Gastrocnemius medialis (tissue), 4 donors: ENCODE measurements around the gene FRRS1L. TPM values are rescaled to one million over a fixed set of nuclear protein-coding genes. Genes with fewer than 3 reads are reported as not detected.
A peak's percentile ranks its signal among the peaks of the same experiment; 100 is the strongest.

ENCODE experiments used
- ATAC-seq, 2 donors: fragments of 150-250 bp; one replicate each; pipeline ENCODE4 v1.9.1; 2016
- DNase-seq, 2 donors: peaks; one replicate each; pipeline ENCODE4 v3.0.0-alpha.2; 2019
- H3K27ac ChIP-seq, 4 donors: fragments of 200-600 bp; sonication (generic); 1 replicate in 1 of 4; 2 replicates in 3 of 4; pipeline ENCODE4 v1.5.1; 2016 to 2018; ENCODE audit warnings: mild to moderate bottlenecking in 2 of 4, moderate library complexity in 1 of 4
- H3K27me3 ChIP-seq, 3 donors: fragments of 200-600 bp; sonication (generic) in 2 of 3; 1 replicate in 1 of 3; 2 replicates in 2 of 3; pipeline versions ENCODE4 v1.5.1 to v1.6.0; 2016 to 2019; ENCODE audit warnings: mild to moderate bottlenecking in 1 of 3, moderate library complexity in 1 of 3
- H3K36me3 ChIP-seq, 2 donors: fragments of 200-600 bp; sonication (generic) in 1 of 2; one replicate each; pipeline ENCODE4 v1.5.1; 2017 to 2018
- H3K4me1 ChIP-seq, 2 donors: fragments of 200-600 bp; sonication (generic) in 1 of 2; one replicate each; pipeline ENCODE4 v1.5.1; 2016 to 2017; ENCODE audit warnings: mild to moderate bottlenecking in 2 of 2
- H3K4me3 ChIP-seq, 4 donors: fragments of 200-600 bp; sonication (generic) in 3 of 4; 1 replicate in 1 of 4; 2 replicates in 3 of 4; pipeline ENCODE4 v1.5.1; 2016 to 2019; ENCODE audit warnings: mild to moderate bottlenecking in 2 of 4
- H3K9me3 ChIP-seq, 3 donors: fragments of 200-600 bp; sonication (generic) in 2 of 3; 1 replicate in 1 of 3; 2 replicates in 2 of 3; pipeline ENCODE4 v1.5.1; 2016 to 2019
- CTCF ChIP-seq, 5 experiments: fragments of 450-650 bp in 3 of 5; fragments of 200-600 bp in 2 of 5; sonication (generic) in 2 of 5; IDR thresholded peaks in 4 of 5; conservative IDR thresholded peaks in 1 of 5; 1 replicate in 4 of 5; 2 replicates in 1 of 5; pipeline ENCODE4 v1.5.1; 2016 to 2019; ENCODE audit warnings: antibody characterized with exemption in 5 of 5, mild to moderate bottlenecking in 3 of 5, moderate library complexity in 3 of 5
- POLR2A ChIP-seq, 2 donors: fragments of 450-650 bp; IDR thresholded peaks; one replicate each; pipeline ENCODE4 v1.6.1; 2017; ENCODE audit warnings: antibody characterized with exemption in 2 of 2, mild to moderate bottlenecking in 2 of 2, moderate library complexity in 2 of 2
- in situ Hi-C, 4 donors: fragments of 200-750 bp; cut with MboI; loops; one replicate each; pipeline versions ENCODE4 v1.15.0 to v1.8.0; 2017; ENCODE audit warnings: low sequenced_read_pairs in 4 of 4
- intact Hi-C: fragments of 100-400 bp; cut with DNase I; formaldehyde crosslinking; loops from one replicate; pipeline ENCODE4 v1.15.1; 2023; ENCODE audit warnings: low total_unique reads
- total RNA-seq, 4 donors: library from RNA; depleted of rRNA; stranded (reverse); fragments of >200 nt; gene quantifications; one replicate each; pipeline versions ENCODE4 v1.1.0 to v1.2.3, GENCODE V29; 2016

The FRRS1L gene
- total RNA-seq, 4 donors from 2014 or later = 0.02 TPM; not detected in 3

DNA sequence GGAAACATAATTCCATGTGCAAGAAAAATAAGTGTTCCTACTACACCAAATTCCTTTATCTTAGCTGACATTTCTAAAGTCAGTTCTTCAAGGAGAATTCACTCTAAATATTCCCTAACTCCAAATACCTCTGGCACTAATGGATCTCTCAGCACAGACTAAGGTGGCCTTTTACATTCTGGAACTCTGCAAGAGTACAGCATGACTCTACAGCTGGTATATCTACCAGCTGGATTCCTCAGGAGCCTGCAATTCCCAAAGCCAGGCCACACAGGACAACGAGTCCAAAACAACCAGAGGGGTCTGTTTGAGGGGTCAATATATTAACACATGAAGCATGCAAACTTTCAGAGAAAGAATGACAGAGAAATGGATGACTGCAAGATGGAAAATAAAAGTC lies 74.5 kb downstream of the FRRS1L start:
- Histone ChIP-seq H3K9me3 (no peaks in the 10 kb centered on the region), H3K4me3 (no peak overlapping the region), H3K4me1 (peaks cover 44 to 51% of the 10 kb centered on the region in 2 donors), H3K27me3 (no peaks in the 10 kb centered on the region), H3K27ac (peak overlapping the region in 1 of 4 donors; percentile 1), H3K36me3 (peaks cover 0 to 28% of the 10 kb centered on the region in 2 donors)
- no peak for TF ChIP-seq POLR2A (IDR thresholded peaks at IDR 0.05)
- no peak for TF ChIP-seq CTCF (IDR thresholded peaks at IDR 0.05 in 4 of 5, conservative IDR thresholded peaks at IDR 0.05 in 1 of 5)
- DNase-seq (no peak), ATAC-seq (no peak)
- in situ Hi-C loops = no loop called here
- intact Hi-C loops = loop anchor here (10.0 kb wide), 1 partner anchor 222 kb away; no protein-coding TSS in a partner anchor

GRCh38 chr9:109092051-109092580 lies 74.9 kb downstream of the FRRS1L start:
- Histone ChIP-seq H3K27me3 (no peaks in the 10 kb centered on the region), H3K4me1 (peaks cover 40 to 46% of the 10 kb centered on the region in 2 donors), H3K4me3 (no peak overlapping the region), H3K9me3 (no peaks in the 10 kb centered on the region), H3K36me3 (peaks cover 0 to 28% of the 10 kb centered on the region in 2 donors), H3K27ac (peak overlapping the region in 1 of 4 donors; percentile 1)
- in situ Hi-C loops = no loop called here
- intact Hi-C loops = loop anchor here (10.0 kb wide), 1 partner anchor 223 kb away; no protein-coding TSS in a partner anchor
- no peak for DNase-seq
- no peak for ATAC-seq
- TF ChIP-seq POLR2A (IDR thresholded peaks at IDR 0.05) (no peak), CTCF (IDR thresholded peaks at IDR 0.05 in 4 of 5, conservative IDR thresholded peaks at IDR 0.05 in 1 of 5) (no peak)

DNA sequence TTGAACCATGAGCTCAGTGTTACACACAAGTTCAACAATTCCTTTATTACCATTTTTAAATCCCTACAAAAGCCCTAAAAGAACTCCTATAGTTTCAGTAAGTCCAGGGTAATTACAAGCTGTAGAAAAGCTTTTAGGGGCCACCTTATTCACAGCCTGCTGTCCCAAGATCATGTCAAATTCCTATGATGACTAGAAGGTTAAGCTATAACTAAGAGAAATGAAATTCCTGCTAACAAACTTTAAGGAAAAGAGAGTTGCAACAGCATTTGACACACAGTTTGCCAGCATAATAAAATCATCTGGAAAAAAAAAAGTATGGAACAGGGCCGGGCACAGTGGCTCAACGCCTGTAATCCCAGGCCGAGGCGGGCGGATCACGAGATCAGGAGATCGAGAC lies 78.8 kb downstream of the FRRS1L start:
- TF ChIP-seq POLR2A (IDR thresholded peaks at IDR 0.05) = no peak
- TF ChIP-seq CTCF (IDR thresholded peaks at IDR 0.05 in 4 of 5, conservative IDR thresholded peaks at IDR 0.05 in 1 of 5) = no peak
- H3K36me3 ChIP-seq = peaks cover 0 to 36% of the 10 kb centered on the region in 2 donors
- H3K27ac ChIP-seq = no peak overlapping the region
- ATAC-seq (no peak), DNase-seq (no peak)
- intact Hi-C loops (loop anchor here (5.0 kb wide), 1 partner anchor 51 kb away; no protein-coding TSS in a partner anchor), in situ Hi-C loops (no loop called here)
- H3K9me3 ChIP-seq = no peaks in the 10 kb centered on the region
- no peaks in the 10 kb centered on the region for H3K27me3 ChIP-seq
- no peak overlapping the region for H3K4me3 ChIP-seq
- H3K4me1 ChIP-seq = peaks cover under 1 to 10% of the 10 kb centered on the region in 2 donors

GRCh38 chr9:109087795-109088194 lies 79.3 kb downstream of the FRRS1L start:
- Histone ChIP-seq H3K4me1 (peaks cover 0 to 10% of the 10 kb centered on the region in 2 donors), H3K27ac (no peak overlapping the region), H3K36me3 (peaks cover 0 to 36% of the 10 kb centered on the region in 2 donors), H3K9me3 (no peaks in the 10 kb centered on the region), H3K27me3 (no peaks in the 10 kb centered on the region), H3K4me3 (no peak overlapping the region)
- intact Hi-C loops = loop anchor here (5.0 kb wide), 1 partner anchor 50 kb away; no protein-coding TSS in a partner anchor
- no peak for DNase-seq
- no peak for ATAC-seq
- in situ Hi-C loops = no loop called here
- no peak for TF ChIP-seq CTCF (IDR thresholded peaks at IDR 0.05 in 4 of 5, conservative IDR thresholded peaks at IDR 0.05 in 1 of 5)
- no peak for TF ChIP-seq POLR2A (IDR thresholded peaks at IDR 0.05)
